DMS53 treated with DMSO at 0.1 percent for 48 hours (cell line): ENCODE results near the gene TTPAL.

Experiments used
- DNase-seq: peaks from one replicate; lab custom pipeline; 2025; ENCODE audit not compliant: unreplicated experiment; lab: John Stamatoyannopoulos, UW

TTPAL gene

GRCh38 chr20:44532981-44533331 is 57.3 kb downstream of the TTPAL start:
- no peak for DNase-seq

- DNase-seq: no peak
Observed at GRCh38 chr20:44533928-44534327, 58.3 kb downstream of the TTPAL start.

GRCh38 chr20:44536175-44536574 is 60.5 kb downstream of the TTPAL start:
- DNase-seq: no peak

- no peak for DNase-seq
Observed at GRCh38 chr20:44537993-44538392, 62.3 kb downstream of the TTPAL start.

GRCh38 chr20:44540834-44541233 is 65.2 kb downstream of the TTPAL start:
- no peak for DNase-seq

- no peak for DNase-seq
Observed at GRCh38 chr20:44541992-44542391, 66.3 kb downstream of the TTPAL start.

- DNase-seq: no peak
Observed at GRCh38 chr20:44542890-44543289, 67.2 kb downstream of the TTPAL start.

GRCh38 chr20:44543358-44543757 is 67.7 kb downstream of the TTPAL start:
- no peak for DNase-seq
